Fibroblast of lung (primary cell): ENCODE results near the gene TTLL4.

Experiments
- CTCF ChIP-seq, 2 donors: IDR thresholded peaks in 1 of 2; conservative IDR thresholded peaks in 1 of 2; 1 replicate in 1 of 2; 2 replicates in 1 of 2; pipeline ENCODE4 v1.5.1; 2011 to 2012; ENCODE audit warnings: low read length in 2 of 2, control low read depth in 1 of 2, inconsistent platforms in 1 of 2, low read depth in 1 of 2, mild to moderate bottlenecking in 1 of 2
- EZH2 ChIP-seq: IDR thresholded peaks from 2 replicates; pipeline ENCODE4 v1.5.1; 2012; ENCODE audit warnings: low read length, control low read depth, mild to moderate bottlenecking; ENCODE audit errors: missing control alignments

- TF ChIP-seq CTCF (conservative IDR thresholded peaks at IDR 0.05 in 1 of 2, IDR thresholded peaks at IDR 0.05 in 1 of 2; ENCODE audit: low read depth in 1 of 2, low read length in 2 of 2) = no peak
- TF ChIP-seq EZH2 = no peak
These were observed 94.2 kb downstream of the TTLL4 start for GRCh38 chr2:218804817-218805216.
